Astrocyte of the cerebellum (primary cell): Measurements from ENCODE around the gene PRKCQ.

Experiments
- DNase-seq: peaks from one replicate; pipeline ENCODE4 v3.0.0-alpha.2; 2011; ENCODE audit warnings: low read depth
- H3K4me3 ChIP-seq: 2 replicates; pipeline ENCODE4 v1.5.1; 2011; ENCODE audit warnings: mild to moderate bottlenecking, low read depth, low read length, moderate library complexity
- in situ Hi-C: cut with HindIII; loops from 2 replicates; pipeline ENCODE4 v1.10.0; 2017; ENCODE audit warnings: low sequenced_read_pairs
- TF ChIP-seq, protein P1 (sequence below): IDR thresholded peaks from 2 replicates; pipeline ENCODE4 v1.5.1; 2012; ENCODE audit warnings: low read length, low read depth, moderate library complexity, mild to moderate bottlenecking; ENCODE audit errors: missing control alignments

PRKCQ gene

DNA sequence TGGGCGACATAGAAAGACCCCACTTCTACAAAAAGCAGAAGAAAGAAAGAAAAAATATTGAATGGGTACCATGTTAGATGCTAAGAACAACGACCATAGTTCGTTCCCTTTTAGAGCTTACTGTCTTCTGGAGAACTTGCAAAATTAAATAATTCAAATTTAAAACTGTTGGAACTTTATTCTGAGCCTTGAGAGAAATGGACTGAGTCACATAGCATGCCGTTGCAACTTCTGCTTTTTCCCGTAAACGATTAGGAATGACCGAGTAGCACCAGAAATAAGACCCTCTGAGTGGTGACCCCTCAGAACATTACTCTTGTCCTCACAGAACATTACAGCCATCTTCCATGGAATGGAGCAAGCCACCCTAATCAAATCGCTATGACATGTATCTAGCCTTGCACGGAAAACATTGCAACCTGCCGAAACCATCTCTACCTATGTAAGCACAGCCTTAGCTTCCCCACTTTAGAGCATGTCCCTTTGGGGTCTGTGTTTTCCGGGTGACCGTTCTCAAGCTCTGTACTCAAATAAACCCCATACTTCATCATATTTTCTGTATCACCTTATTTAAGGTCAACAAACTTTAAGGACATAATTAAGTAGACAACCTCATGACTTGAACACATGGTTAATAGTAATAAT is 179.1 kb downstream of the PRKCQ start:
- H3K4me3 ChIP-seq = no peak overlapping the region
- in situ Hi-C loops = no loop called here
- no peak for DNase-seq
- TF ChIP-seq, protein P1, sequence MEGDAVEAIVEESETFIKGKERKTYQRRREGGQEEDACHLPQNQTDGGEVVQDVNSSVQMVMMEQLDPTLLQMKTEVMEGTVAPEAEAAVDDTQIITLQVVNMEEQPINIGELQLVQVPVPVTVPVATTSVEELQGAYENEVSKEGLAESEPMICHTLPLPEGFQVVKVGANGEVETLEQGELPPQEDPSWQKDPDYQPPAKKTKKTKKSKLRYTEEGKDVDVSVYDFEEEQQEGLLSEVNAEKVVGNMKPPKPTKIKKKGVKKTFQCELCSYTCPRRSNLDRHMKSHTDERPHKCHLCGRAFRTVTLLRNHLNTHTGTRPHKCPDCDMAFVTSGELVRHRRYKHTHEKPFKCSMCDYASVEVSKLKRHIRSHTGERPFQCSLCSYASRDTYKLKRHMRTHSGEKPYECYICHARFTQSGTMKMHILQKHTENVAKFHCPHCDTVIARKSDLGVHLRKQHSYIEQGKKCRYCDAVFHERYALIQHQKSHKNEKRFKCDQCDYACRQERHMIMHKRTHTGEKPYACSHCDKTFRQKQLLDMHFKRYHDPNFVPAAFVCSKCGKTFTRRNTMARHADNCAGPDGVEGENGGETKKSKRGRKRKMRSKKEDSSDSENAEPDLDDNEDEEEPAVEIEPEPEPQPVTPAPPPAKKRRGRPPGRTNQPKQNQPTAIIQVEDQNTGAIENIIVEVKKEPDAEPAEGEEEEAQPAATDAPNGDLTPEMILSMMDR = no peak

DNA sequence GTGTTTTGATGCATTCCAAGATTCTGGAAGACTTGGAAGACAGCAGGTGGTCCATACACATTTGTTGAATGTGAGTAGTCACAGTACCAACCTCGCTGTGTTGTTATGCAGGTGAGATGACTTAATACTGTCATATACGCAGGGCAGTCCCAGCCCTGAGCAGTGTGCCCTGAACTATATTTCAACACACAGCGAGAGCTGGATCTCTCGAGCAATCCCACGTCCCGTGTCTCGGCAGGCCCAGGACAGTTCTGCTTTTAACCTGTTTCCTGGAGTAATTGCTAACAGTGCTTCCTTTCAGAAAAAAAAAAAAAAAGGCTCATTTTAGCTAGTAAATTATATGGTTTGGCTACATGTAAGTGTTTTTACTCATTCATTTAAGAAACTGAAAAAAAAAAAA is 179.7 kb downstream of the PRKCQ start:
- in situ Hi-C loops = no loop called here
- TF ChIP-seq, protein P1 = no peak
- no peak overlapping the region for H3K4me3 ChIP-seq
- DNase-seq = no peak

DNA sequence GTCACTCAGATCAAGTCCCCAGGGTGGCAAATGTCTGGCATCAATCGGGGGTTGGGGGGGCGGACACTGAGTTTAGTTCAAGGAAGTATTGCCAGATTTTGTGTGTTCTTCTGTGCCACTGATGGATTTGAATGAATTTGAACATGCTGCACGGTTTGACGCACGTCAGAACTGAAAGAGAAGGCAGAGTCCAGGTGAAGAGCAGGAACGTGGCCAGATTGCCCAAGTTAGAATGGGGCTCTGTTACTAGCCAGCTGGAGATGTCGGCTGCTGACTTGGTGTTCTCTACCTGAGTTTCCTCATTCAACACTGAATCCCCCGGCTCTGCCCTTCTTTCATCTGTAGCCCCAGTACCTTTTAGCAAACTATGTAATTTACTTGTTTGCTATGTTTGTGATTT is 180.2 kb downstream of the PRKCQ start:
- DNase-seq = no peak
- TF ChIP-seq, protein P1 = no peak
- in situ Hi-C loops = loop anchor here (25.0 kb wide), 1 partner anchor 313 kb away; the partner anchor contains the start of gene RBM17
- H3K4me3 ChIP-seq = no peak overlapping the region

DNA sequence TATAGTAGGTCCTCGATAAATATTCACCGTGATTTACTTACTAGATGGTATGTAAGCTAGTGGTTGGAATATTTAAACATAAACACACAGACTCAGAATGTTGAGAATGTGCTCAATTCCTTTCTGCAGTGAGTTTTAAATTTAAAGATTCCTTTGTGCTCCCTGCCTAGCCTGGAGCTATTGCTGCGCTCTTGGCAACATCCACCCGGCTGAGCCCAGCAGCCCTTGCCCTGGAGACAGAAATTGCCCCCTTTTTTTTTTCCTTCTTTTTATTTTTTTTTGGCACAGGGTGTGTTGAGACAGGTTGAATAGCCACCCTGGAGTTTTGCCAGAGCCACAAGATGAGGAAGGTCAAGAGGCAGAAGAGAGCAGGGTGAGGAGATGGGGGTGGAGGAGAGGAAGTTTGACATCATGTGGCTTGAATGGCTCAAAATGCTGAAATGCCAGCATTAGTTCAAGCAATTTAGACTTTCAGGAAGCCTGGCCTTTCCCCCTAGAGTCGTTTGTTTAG is 180.8 kb downstream of the PRKCQ start:
- in situ Hi-C loops = loop anchor here (25.0 kb wide), 1 partner anchor 312 kb away; the partner anchor contains the start of gene RBM17
- TF ChIP-seq, protein P1 = no peak
- no peak overlapping the region for H3K4me3 ChIP-seq
- peak; percentile 13 for DNase-seq

DNA sequence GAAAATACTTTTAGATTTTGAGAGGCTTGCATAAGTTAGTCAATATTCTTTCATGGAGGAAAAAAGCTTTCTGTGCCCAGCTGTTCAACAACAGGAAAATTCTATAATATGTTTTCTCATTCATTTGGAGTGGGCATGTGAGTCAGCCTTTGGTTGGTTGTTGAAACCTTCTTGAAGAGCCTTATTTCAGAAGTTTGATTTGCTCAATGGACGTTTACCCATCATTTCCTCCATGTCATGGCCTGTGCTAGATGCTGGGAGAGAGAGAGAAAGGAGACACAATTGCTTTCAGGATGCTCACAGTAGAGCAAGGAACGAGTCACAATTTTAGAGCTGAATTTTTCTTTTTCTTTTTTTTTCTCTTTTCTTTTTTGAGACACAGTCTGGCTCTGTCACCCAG is 181.7 kb downstream of the PRKCQ start:
- TF ChIP-seq, protein P1 = no peak
- H3K4me3 ChIP-seq = no peak overlapping the region
- in situ Hi-C loops = loop anchor here (25.0 kb wide), 1 partner anchor 311 kb away; the partner anchor contains the start of gene RBM17
- no peak for DNase-seq

DNA sequence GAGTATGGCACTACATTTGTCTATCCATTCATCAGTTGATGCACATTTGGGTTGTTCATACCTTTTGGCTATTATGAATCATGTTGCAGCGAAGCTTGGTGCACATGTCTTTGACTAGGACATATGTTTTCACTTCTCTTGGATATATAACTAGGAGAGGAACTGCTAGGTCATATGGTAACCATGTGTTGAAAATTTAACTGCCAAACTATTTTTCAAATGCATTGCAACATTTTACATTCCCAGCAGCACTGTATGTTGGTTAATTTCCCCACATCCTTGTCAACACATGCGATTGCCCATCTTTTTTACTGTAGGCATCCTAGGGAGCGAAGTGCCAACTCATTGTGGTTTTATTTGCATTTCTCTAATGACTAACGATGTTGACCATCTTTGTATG is 183.4 kb downstream of the PRKCQ start:
- TF ChIP-seq, protein P1 = no peak
- in situ Hi-C loops = loop anchor here (25.0 kb wide), 1 partner anchor 309 kb away; the partner anchor contains the start of gene RBM17
- no peak overlapping the region for H3K4me3 ChIP-seq
- peak; percentile 61 for DNase-seq
